GM13977 (cell line): Measurements from ENCODE around the gene MPPED1.

Experiments
- DNase-seq: peaks from one replicate; pipeline ENCODE4 v3.0.0; 2012; ENCODE audit warnings: low spot score
- in situ Hi-C: fragments of 300-500 bp; cut with MboI; formaldehyde crosslinking; loops from one replicate; pipeline ENCODE4 v1.12.0; 2022; ENCODE audit warnings: low sequenced_read_pairs, low pct_unique_long_range_greater_than_20kb, mixed read lengths, inconsistent platforms; ENCODE audit not compliant: unreplicated experiment
- TF ChIP-seq, protein P1 (sequence below): IDR thresholded peaks from 2 replicates; pipeline ENCODE4 v1.5.1; 2012; ENCODE audit warnings: mild to moderate bottlenecking, control low read depth; ENCODE audit not compliant: insufficient read depth; ENCODE audit errors: extremely low read depth, missing control alignments

The MPPED1 gene

DNA sequence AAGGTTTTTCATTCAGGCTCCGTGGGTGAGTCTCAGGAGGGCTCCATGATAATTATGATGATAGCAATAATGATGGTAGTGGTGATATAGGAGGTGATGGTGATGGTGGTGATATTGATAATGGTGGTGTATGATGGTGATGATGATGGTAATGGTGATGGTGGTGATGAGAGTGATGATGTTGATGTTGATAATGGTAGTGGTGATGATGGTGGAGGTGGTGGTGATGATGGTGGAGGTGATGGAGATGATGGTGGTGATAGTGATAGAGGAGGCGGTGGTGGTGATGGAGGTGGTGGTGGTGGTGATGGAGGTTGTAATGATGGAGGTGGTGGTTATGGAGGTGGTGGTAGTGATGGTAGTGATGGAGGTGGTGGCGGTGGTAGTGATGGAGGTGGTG, 79.4 kb downstream of the MPPED1 start:
- TF ChIP-seq, protein P1, sequence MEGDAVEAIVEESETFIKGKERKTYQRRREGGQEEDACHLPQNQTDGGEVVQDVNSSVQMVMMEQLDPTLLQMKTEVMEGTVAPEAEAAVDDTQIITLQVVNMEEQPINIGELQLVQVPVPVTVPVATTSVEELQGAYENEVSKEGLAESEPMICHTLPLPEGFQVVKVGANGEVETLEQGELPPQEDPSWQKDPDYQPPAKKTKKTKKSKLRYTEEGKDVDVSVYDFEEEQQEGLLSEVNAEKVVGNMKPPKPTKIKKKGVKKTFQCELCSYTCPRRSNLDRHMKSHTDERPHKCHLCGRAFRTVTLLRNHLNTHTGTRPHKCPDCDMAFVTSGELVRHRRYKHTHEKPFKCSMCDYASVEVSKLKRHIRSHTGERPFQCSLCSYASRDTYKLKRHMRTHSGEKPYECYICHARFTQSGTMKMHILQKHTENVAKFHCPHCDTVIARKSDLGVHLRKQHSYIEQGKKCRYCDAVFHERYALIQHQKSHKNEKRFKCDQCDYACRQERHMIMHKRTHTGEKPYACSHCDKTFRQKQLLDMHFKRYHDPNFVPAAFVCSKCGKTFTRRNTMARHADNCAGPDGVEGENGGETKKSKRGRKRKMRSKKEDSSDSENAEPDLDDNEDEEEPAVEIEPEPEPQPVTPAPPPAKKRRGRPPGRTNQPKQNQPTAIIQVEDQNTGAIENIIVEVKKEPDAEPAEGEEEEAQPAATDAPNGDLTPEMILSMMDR = no peak
- DNase-seq = no peak
- in situ Hi-C loops = no loop called here

DNA sequence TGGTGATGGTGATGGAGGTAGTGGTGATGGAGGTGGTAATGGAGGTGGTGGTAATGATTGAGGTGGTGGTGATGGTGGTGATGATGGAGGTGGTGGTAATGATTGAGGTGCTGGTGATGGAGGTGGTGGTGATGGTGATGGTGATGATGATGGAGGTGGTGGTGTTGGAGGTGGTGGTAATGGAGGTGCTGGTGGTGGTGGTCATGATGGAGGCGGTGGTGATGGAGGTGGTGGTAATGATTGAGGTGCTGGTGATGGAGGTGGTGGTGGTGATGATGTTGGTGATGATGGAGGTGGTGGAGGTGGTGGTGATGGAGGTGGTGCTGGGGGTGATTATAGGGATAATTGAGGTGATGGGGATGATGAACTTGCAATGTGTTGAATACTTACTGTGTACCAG, 79.9 kb downstream of the MPPED1 start:
- TF ChIP-seq, protein P1 = no peak
- in situ Hi-C loops = no loop called here
- no peak for DNase-seq

DNA sequence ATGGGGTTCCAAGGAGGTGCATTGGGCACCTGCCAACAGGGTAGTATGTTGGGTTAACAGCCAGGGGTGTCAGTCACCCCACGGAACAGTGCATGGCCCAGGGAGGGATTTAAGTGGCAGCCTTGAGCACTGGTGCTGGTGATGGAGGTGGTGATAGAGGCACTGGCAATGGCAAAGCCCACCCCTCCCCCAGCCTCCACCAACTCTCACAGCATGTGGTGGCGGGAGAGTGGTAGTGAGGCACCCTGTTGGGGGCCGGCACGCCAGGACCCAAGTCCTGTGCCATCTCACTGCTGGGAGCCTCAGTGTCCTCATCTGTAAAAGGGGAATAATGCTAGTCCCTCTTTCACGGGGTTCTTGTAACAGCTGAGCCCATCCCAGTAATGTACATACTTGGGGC, 81.5 kb downstream of the MPPED1 start:
- in situ Hi-C loops = no loop called here
- no peak for DNase-seq
- TF ChIP-seq, protein P1 = no peak

DNA sequence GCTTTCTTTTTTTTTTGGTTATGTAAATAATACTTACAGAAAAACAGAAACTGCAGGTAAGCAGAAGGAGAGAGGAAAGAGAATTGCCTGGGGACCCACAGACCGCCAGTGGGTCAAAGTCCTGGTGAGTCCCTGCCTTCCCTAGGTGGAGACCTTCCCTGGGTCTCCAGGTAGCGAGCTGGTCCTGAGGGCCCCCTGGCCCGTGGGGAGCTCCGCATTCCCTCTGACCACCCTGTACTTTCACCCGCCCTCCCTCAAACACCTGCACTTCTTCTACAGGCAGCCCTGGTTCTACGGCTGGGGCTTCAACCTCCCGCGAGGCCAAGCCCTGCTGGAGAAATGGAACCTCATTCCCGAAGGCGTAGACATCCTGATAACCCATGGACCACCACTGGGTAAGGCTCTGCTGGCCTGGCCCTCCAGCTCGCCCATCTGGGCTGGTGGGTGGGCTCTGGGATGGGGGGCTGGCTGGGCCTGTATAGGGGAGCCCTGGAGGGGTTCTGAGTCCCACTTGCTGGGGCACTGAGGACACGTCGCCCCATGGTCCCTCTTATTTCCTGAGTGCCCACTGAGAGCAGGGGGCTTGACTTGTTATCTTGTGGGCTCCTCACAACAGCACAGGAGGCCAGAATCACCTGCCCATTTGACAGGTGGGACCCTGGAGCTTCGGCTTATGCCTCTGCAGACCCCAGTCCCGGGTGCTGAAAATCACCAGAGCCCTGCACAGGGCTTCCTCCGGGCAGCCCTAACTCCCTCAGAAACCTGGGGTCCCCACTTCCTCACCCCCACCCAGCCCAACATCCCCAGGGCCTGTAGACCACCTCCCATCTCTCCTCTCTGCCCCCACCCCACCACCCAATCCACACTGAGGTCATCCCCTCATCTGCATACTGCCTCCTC, 86.4 kb downstream of the MPPED1 start:
- no peak for DNase-seq
- TF ChIP-seq, protein P1 = no peak
- in situ Hi-C loops = no loop called here

DNA sequence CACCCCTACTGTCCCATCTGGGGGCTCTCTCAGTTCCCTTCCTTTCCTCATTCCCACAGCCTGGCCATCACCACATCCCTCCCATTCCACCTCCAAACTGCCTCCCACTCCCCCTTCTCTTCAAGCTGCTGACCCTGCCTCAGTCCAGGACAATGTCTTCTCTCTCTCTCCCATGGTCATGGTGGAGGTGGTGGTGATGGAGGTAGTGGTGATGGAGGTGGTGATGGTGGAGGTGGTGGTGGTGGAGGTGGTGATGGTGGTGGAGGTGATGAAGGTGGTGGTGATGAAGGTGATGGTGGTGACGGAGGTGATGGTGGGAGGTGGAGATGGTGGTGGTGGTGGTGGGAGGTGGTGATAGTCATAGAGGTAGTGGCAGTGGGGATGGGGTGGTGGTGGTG, 87.0 kb downstream of the MPPED1 start:
- TF ChIP-seq, protein P1 = no peak
- in situ Hi-C loops = no loop called here
- DNase-seq = no peak

DNA sequence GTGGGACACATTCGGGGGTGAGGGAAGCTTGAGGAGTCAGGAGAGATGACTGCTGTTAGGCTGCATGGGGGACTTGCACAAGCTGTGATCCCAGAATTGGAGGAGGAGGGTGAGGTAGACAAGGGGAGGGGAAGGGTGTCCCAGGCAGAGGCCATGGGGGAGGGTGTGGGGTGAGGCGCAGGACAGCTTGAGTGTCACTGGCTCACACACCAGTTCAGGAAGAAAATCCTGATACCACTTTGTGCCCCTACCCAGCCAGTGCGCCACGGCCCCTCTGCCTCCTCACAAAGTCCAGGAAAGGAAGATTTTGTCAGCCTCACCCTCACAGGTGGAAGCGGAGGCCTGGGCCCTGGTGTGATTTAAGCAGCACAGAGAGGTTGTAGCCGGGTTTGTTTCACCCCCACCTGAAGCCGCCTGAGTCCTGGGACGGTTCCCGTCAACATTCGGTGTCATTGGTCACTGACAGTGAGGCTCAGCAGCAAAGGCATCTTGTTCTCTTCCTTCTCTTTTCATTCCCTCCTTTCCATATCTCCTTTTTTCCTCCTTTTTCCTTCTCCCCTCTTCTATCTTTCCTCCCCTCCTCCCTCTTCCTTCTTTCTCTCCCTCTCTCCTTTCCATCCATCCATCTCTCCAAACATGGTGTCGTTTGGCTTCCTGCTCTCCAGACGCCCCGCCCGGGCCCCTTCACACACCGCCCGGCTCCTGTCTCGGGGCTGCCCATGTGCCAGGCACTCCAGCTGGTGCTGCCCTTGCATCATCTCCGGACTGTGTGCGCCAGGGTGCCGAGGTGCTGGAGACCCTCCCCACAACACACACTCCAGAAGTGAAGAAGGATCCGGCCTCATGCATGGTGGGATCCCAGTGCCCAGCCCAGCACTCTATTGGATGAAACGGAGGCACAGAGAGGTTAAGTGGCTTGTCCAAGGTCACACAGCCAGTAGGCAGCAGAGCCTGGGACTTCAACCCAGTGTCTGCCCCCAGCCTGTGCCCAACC, 89.3 kb downstream of the MPPED1 start:
- DNase-seq = no peak
- TF ChIP-seq, protein P1 = no peak
- in situ Hi-C loops = no loop called here
